Measurements from ENCODE around the gene DAB1. TPM values are rescaled to one million over a fixed set of nuclear protein-coding genes. Genes with fewer than 3 reads are reported as not detected.

Gene DAB1
- total and polyA plus RNA-seq, 2 of the 8 experiments (the other 6 are each of a cell fraction or from before 2014, with no cell fraction given): 4.4 to 11.8 TPM

DNA sequence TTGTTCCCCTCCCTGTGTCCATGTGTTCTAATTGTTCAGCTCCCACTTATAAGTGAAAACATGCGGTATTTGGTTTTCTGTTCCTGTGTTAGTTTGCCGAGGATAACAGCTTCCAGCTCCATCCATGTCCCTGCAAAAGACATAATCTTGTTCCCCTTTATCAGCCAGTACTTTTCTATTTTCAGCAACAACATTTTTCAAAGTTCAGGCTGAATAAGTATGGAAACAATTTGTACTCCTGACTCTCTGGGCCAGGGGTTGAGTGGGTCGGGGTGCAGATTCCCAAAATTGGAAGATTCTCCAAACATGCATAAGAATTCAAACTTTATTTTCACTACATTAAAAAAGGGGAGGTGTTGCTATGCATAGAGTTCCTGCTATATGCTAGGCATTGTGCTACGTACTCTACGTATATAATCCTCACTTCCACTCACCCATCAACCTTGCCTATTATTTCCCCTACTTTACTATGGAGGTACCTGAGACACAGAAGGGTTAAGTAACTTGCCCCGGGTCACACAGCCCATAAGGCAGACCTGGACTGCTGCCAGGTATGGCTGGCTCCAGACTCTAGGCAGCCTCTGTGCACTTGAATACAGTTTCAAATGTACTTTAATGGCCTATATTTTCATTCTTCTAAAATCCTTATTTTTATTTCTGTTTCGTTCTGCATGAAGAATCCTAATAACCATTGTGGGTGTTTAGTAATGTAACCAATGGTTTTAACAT is 341.0 kb downstream of the DAB1 start (continued):
- TF ChIP-seq TCF12 (IDR thresholded peaks at IDR 0.05; ENCODE audit: low read depth, low read length) (no peak), CBX8 (IDR thresholded peaks at IDR 0.05; ENCODE audit: borderline replicate concordance, low read depth, low read length) (no peak), ASH2L (IDR thresholded peaks at IDR 0.05; ENCODE audit: low read length) (no peak), CEBPB (IDR thresholded peaks at IDR 0.05; ENCODE audit: low read depth, low read length) (no peak), BRCA1 (IDR thresholded peaks at IDR 0.05; ENCODE audit: low read depth, low read length) (no peak), POU5F1 (IDR thresholded peaks at IDR 0.05; ENCODE audit: low read depth, low read length) (no peak), JUND (IDR thresholded peaks at IDR 0.05; ENCODE audit: low read length) (no peak)
- TF ChIP-seq, protein P1, sequence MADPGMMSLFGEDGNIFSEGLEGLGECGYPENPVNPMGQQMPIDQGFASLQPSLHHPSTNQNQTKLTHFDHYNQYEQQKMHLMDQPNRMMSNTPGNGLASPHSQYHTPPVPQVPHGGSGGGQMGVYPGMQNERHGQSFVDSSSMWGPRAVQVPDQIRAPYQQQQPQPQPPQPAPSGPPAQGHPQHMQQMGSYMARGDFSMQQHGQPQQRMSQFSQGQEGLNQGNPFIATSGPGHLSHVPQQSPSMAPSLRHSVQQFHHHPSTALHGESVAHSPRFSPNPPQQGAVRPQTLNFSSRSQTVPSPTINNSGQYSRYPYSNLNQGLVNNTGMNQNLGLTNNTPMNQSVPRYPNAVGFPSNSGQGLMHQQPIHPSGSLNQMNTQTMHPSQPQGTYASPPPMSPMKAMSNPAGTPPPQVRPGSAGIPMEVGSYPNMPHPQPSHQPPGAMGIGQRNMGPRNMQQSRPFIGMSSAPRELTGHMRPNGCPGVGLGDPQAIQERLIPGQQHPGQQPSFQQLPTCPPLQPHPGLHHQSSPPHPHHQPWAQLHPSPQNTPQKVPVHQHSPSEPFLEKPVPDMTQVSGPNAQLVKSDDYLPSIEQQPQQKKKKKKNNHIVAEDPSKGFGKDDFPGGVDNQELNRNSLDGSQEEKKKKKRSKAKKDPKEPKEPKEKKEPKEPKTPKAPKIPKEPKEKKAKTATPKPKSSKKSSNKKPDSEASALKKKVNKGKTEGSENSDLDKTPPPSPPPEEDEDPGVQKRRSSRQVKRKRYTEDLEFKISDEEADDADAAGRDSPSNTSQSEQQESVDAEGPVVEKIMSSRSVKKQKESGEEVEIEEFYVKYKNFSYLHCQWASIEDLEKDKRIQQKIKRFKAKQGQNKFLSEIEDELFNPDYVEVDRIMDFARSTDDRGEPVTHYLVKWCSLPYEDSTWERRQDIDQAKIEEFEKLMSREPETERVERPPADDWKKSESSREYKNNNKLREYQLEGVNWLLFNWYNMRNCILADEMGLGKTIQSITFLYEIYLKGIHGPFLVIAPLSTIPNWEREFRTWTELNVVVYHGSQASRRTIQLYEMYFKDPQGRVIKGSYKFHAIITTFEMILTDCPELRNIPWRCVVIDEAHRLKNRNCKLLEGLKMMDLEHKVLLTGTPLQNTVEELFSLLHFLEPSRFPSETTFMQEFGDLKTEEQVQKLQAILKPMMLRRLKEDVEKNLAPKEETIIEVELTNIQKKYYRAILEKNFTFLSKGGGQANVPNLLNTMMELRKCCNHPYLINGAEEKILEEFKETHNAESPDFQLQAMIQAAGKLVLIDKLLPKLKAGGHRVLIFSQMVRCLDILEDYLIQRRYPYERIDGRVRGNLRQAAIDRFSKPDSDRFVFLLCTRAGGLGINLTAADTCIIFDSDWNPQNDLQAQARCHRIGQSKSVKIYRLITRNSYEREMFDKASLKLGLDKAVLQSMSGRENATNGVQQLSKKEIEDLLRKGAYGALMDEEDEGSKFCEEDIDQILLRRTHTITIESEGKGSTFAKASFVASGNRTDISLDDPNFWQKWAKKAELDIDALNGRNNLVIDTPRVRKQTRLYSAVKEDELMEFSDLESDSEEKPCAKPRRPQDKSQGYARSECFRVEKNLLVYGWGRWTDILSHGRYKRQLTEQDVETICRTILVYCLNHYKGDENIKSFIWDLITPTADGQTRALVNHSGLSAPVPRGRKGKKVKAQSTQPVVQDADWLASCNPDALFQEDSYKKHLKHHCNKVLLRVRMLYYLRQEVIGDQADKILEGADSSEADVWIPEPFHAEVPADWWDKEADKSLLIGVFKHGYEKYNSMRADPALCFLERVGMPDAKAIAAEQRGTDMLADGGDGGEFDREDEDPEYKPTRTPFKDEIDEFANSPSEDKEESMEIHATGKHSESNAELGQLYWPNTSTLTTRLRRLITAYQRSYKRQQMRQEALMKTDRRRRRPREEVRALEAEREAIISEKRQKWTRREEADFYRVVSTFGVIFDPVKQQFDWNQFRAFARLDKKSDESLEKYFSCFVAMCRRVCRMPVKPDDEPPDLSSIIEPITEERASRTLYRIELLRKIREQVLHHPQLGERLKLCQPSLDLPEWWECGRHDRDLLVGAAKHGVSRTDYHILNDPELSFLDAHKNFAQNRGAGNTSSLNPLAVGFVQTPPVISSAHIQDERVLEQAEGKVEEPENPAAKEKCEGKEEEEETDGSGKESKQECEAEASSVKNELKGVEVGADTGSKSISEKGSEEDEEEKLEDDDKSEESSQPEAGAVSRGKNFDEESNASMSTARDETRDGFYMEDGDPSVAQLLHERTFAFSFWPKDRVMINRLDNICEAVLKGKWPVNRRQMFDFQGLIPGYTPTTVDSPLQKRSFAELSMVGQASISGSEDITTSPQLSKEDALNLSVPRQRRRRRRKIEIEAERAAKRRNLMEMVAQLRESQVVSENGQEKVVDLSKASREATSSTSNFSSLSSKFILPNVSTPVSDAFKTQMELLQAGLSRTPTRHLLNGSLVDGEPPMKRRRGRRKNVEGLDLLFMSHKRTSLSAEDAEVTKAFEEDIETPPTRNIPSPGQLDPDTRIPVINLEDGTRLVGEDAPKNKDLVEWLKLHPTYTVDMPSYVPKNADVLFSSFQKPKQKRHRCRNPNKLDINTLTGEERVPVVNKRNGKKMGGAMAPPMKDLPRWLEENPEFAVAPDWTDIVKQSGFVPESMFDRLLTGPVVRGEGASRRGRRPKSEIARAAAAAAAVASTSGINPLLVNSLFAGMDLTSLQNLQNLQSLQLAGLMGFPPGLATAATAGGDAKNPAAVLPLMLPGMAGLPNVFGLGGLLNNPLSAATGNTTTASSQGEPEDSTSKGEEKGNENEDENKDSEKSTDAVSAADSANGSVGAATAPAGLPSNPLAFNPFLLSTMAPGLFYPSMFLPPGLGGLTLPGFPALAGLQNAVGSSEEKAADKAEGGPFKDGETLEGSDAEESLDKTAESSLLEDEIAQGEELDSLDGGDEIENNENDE (IDR thresholded peaks at IDR 0.05; ENCODE audit: insufficient replicate concordance, low read length): no peak

Data from H1 (cell line).